Pancreas (tissue), 10 donors: ENCODE measurements around the gene RING1. TPM values are rescaled to one million over a fixed set of nuclear protein-coding genes. Genes with fewer than 3 reads are reported as not detected.

Experiments
- ATAC-seq, 4 donors: fragments of 200-7000 bp; cut with Tn5 transposase; one replicate each; pipeline versions ENCODE4 v1.8.0 to v1.9.1; 2020; ENCODE audit warnings: mild to moderate bottlenecking in 4 of 4, moderate library complexity in 4 of 4
- DNase-seq, 6 donors: peaks; one replicate each; pipeline ENCODE4 v3.0.0-alpha.2; 2020
- FAIRE-seq: peaks from 2 replicates; lab custom pipeline; 2012; peaks lifted over from hg19 to GRCh38; lab: Jason Lieb, UNC
- H3K27ac ChIP-seq, 4 donors: fragments of 200-600 bp; sonication (generic); 1 replicate in 3 of 4; 2 replicates in 1 of 4; pipeline versions ENCODE4 v1.5.0 to v1.8.0; 2020
- H3K27me3 ChIP-seq, 4 donors: fragments of 200-600 bp; one replicate each; pipeline ENCODE4 v1.8.0; 2021
- H3K36me3 ChIP-seq, 3 donors: fragments of 200-600 bp; sonication (generic) in 1 of 3; one replicate each; pipeline versions ENCODE4 v1.5.0 to v1.8.0; 2020 to 2021
- H3K4me1 ChIP-seq, 3 donors: fragments of 200-600 bp; one replicate each; pipeline ENCODE4 v1.8.0; 2021
- H3K4me3 ChIP-seq, 4 donors: fragments of 200-600 bp; sonication (generic) in 2 of 4; one replicate each; pipeline versions ENCODE4 v1.5.0 to v1.8.0; 2020 to 2021
- H3K9me3 ChIP-seq, 4 donors: fragments of 200-600 bp; one replicate each; pipeline ENCODE4 v1.8.0; 2021
- CTCF ChIP-seq, 4 donors: fragments of 200-600 bp; sonication (generic) in 3 of 4; IDR thresholded peaks; one replicate each; pipeline versions ENCODE4 v1.5.0 to v1.8.0; 2021; ENCODE audit warnings: antibody characterized with exemption in 4 of 4
- WGBS, 2 donors: extraction: QIAGEN DNeasy Blood & Tissue Kit; methylation state at CpG; one replicate each; pipeline ENCODE4 v1.1.7; 2013; 5-methylcytosine and 5-hydroxymethylcytosine counted together
- intact Hi-C, 3 donors: fragments of 100-400 bp; cut with DNase I; formaldehyde crosslinking; loops; one replicate each; pipeline versions ENCODE4 v1.11.1 to v1.14.2; 2022
- polyA plus RNA-seq, 2 donors: library from polyadenylated mRNA; stranded (reverse); fragments of 200-250 nt; gene quantifications; one replicate each; pipeline ENCODE4 v1.2.3, GENCODE V29; 2013
- total RNA-seq, 6 donors: library from RNA; stranded (reverse); fragmentation: NEBNext Ultra II Directional in 4 of 6; extraction: Animal tissue kit (Norgen Biotek cat#: 25700) in 4 of 6; gene quantifications; one replicate each; pipeline versions ENCODE4 v1.2.1 to v1.2.4, GENCODE V29; 2021 to 2023
- donor health status: healthy with polysubstance abuse.
- donor health status: DM: no; HTN: no; CAD: no; lungs with moderate emphysema.
- donor health status: DM: no; HTN: no; CAD: no.
- donor health status: control.
- donor health status: control.
- donor health status: Bipolar disorder and iron deficiency.
- donor health status: DM: yes; HTN: yes; CAD: no.
- donor health status: DM: no; HTN: no; CAD: no.
- donor health status: DM: no; HTN: no; CAD: no.
- donor health status: DM: yes; HTN: yes; CAD: no.

RING1 gene
- total and polyA plus RNA-seq, 8 donors: 15.0 to 57.6 (median 22.1) TPM

DNA sequence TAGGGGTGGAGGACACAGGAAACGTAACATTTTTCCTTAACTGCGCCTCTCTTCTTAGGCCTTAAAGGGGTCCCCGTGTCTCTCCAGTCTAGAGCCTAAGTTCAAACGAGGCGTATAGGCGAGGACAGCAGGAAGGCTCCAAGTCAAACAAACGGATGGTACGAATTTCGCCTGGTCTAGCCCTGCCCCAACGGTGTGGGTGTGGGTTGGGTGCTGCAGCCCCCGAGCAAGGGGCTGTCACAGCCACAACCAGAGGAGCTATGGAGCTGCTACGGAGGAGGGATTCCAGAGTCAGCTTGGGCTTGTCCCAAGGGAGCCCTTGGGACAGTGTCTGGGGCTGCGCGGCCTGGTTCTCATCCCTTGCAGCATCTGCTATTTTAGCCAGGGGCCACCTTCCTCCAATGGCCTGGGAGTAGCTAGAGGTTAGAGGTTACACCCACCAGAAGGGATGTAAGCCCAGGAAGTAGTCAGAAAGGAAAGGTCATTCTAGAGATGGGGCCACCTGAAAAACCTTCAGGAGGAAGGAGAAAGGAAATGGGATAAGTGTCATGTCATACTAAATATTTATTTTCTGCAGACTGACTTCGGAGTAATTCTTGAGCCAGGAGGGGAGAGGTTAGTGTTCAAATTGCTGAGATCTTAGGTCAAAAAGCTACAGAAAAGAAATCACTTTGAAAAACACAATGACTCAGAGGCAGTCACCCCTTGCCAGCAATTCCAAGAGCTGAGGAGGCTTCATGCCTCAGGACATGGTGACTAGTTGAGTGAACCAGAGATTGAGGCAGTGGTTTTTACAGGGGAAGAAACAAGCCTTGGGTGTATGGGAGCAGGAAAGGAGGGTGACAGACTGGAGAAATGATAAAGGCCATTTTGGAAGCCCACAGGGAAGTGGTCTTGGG lies 41.7 kb downstream of the RING1 start:
- no peak for ATAC-seq
- peak in 5 of 6 donors; percentile 21 to 62 (median 35) for DNase-seq
- TF ChIP-seq CTCF (IDR thresholded peaks at IDR 0.05): no peak
- FAIRE-seq: no peak
- peaks cover 0 to 6% (median 0%) of the 10 kb centered on the region in 3 donors for H3K4me1 ChIP-seq
- peak overlapping the region; percentile 24 to 54 (median 38) for H3K4me3 ChIP-seq
- no peaks in the 10 kb centered on the region for H3K9me3 ChIP-seq
- WGBS, 2 donors: 13 to 20% methylated on average over 15 of the region's 15 CpGs
- peak overlapping the region; percentile 73 to 87 (median 80) for H3K27ac ChIP-seq
- H3K36me3 ChIP-seq: peaks cover 0 to 3% (median 0%) of the 10 kb centered on the region in 3 donors
- H3K27me3 ChIP-seq: no peaks in the 10 kb centered on the region
- intact Hi-C loops: loop anchor here in 2 of 3 donors (5.0 kb wide), 2 partner anchors 88 to 238 kb away; no protein-coding TSS in a partner anchor

- intact Hi-C loops: no loop called here
- Histone ChIP-seq H3K9me3 (no peaks in the 10 kb centered on the region), H3K4me1 (peaks cover 0 to 6% (median 0%) of the 10 kb centered on the region in 3 donors), H3K27me3 (no peaks in the 10 kb centered on the region), H3K36me3 (peaks cover 0 to 5% (median 0%) of the 10 kb centered on the region in 3 donors), H3K27ac (no peak overlapping the region), H3K4me3 (no peak overlapping the region)
- DNase-seq (no peak), FAIRE-seq (no peak), ATAC-seq (no peak)
- no peak for TF ChIP-seq CTCF (IDR thresholded peaks at IDR 0.05)
- WGBS, 2 donors: 93 to 96% methylated on average over 13 of the region's 13 CpGs
Observed at GRCh38 chr6:33250731-33251130, 42.4 kb downstream of the RING1 start.

GRCh38 chr6:33251395-33252012 lies 43.2 kb downstream of the RING1 start:
- H3K9me3 ChIP-seq: no peaks in the 10 kb centered on the region
- peaks cover 0 to 6% (median 0%) of the 10 kb centered on the region in 3 donors for H3K4me1 ChIP-seq
- no peak for DNase-seq
- FAIRE-seq: no peak
- TF ChIP-seq CTCF (IDR thresholded peaks at IDR 0.05): no peak
- peaks cover 0 to 5% (median 0%) of the 10 kb centered on the region in 3 donors for H3K36me3 ChIP-seq
- H3K4me3 ChIP-seq: no peak overlapping the region
- 81 to 88% methylated on average over 6 of the region's 6 CpGs for WGBS, 2 donors
- no peak for ATAC-seq
- H3K27me3 ChIP-seq: no peaks in the 10 kb centered on the region
- no peak overlapping the region for H3K27ac ChIP-seq
- intact Hi-C loops: no loop called here

DNA sequence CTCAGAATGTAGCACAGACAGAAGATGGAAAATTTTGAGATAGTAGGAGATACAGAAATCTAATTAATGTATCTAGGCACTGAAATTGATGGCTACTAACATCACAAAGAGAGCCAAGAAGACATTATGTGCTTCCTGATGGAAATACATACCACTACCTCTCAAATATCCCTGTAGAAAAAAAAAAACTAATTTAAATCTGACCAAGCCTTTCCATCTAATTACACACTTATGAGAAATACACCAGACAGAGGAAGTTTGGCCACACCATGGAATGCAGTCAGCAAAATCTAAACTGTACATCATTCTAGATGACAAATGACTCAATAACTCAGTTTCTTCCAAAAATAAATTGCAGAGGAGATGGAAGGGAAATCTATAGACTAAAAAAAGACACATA lies 44.5 kb downstream of the RING1 start:
- no peaks in the 10 kb centered on the region for H3K9me3 ChIP-seq
- no peaks in the 10 kb centered on the region for H3K27me3 ChIP-seq
- intact Hi-C loops: no loop called here
- peaks cover 0 to 9% (median 5%) of the 10 kb centered on the region in 3 donors for H3K36me3 ChIP-seq
- ATAC-seq: no peak
- no peak overlapping the region for H3K27ac ChIP-seq
- peaks cover 0 to 6% (median 0%) of the 10 kb centered on the region in 3 donors for H3K4me1 ChIP-seq
- no peak for FAIRE-seq
- no peak for TF ChIP-seq CTCF (IDR thresholded peaks at IDR 0.05)
- H3K4me3 ChIP-seq: no peak overlapping the region
- DNase-seq: no peak
